Renal pelvis (tissue), 4 donors: Measurements from ENCODE around the gene ATXN7L1. TPM values are rescaled to one million over a fixed set of nuclear protein-coding genes. Genes with fewer than 3 reads are reported as not detected.
"Not testable (repeated sequence)": the region's sequence is repeated elsewhere in the genome, so short reads cannot be mapped to it uniquely, and the experiment has no call there.

Experiments used
- DNase-seq: peaks from one replicate; pipeline ENCODE4 v3.0.0-alpha.2; 2013
- polyA plus RNA-seq, 3 donors: library from polyadenylated mRNA; unstranded; fragments of 120-200 nt; gene quantifications; one replicate each; pipeline ENCODE4 v1.2.1, GENCODE V29; 2013; ENCODE audit not compliant: insufficient read length in 3 of 3

ATXN7L1 gene
- polyA plus RNA-seq, 3 donors = 11.4 to 13.8 (median 13.1) TPM

DNA sequence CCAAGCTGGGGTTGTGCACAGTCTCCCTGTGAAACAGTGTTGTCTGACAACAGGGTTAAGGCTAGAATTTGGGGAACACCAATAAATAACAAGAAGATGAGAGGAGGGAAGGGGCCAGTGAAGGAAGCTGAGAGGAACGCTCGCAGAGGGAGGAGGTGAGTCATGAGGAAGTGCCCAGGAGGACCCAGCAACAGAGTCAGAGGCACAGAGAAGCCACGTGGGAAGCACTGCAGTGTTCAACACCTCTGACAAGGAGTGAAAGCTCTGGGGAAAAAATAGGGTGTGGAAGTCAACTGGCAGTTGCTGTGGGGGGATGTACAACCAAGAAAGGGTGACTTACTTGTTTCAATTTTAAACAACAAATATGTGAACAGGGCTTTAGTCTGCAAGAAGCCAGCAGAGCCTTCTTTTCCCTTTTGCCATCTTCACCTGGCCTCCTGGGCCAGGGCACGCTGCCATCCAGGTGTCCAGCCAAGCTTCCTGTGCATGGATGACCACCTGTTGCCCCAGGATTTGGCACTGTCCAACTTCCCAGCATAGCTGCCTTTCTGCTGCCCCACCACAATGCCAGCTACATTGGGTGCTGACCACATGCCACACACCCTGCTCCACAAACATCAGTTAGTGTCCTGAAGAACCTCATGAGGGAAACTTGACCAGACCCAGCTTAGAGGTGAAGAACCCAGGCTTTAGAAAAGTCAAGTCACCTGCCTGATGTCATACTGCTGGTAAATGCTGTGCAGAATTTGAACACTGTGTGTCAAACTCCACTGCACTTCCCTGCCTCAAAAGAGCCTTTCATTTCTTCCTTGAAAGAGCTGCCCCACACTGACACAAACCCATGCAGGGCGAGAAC is 69.6 kb downstream of the ATXN7L1 start:
- DNase-seq = no peak

GRCh38 chr7:105805447-105806019 is 70.9 kb downstream of the ATXN7L1 start:
- no peak for DNase-seq

DNA sequence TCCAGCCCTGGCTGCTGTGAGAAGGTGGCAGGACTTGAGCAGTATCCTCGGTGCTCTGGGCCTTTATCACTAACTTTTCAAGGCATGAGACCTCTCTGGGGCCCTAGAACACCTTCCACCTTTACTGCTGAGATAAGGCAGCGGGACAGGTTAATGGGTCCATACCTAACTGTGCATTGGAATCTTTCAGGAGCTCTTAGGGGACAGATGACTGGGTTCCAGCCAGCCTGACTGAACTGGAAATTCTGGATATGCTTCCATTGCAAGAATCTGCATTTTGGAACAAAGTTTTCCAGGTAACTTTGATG is 73.0 kb downstream of the ATXN7L1 start:
- DNase-seq = no peak

- no peak for DNase-seq
Measured at GRCh38 chr7:105802604-105803428, 73.6 kb downstream of the ATXN7L1 start.

DNA sequence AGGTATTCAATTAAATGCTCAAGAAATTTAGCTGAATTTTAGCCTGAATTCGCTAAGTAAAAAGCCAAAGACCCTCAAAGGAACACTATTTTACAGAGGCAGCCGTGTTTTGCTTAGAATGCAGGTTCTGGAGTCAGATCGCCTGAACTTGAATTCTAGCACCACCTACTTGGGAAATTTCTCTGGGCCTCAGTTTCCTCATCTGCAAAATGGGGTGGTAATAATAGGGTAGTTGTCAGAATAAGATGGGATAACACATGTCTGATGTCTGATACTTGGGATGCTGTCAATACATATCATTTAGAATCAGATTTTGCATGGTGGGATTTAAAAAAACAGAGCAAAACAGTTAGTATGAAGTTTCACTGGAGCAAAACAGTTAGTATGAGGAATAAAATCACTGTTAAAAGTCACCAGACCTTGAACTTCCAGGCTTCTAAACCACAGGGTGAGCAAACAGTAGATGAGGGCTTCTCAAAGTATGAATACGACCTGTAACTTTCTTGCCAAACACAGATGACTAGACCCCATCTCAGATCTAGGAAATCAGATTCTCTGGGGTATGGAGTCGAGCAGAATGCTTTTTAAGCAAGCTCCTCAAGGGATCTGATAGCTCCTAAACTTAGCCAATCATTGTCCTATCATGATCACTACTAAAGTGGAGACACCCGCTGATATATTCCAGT is 75.4 kb downstream of the ATXN7L1 start:
- DNase-seq = no peak

DNA sequence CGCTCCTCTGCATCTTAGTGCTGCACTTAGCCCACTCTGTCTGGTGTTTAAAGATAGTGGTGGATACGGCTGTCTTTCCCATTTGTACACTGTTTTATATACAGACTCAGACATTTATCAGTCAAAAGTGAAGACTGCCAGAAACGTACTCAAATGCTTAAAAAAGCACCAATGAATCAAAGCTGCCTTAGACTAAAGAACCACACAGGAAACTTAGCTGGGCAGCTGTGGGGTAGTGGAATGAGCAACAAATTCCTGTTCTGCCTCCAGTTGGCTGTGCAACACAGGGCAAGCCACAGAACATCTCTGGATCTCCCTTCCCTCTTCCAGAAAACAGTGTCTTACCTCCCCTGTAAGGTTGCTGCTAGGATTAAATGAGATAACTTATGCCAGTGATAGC is 76.0 kb downstream of the ATXN7L1 start:
- DNase-seq = no peak

DNA sequence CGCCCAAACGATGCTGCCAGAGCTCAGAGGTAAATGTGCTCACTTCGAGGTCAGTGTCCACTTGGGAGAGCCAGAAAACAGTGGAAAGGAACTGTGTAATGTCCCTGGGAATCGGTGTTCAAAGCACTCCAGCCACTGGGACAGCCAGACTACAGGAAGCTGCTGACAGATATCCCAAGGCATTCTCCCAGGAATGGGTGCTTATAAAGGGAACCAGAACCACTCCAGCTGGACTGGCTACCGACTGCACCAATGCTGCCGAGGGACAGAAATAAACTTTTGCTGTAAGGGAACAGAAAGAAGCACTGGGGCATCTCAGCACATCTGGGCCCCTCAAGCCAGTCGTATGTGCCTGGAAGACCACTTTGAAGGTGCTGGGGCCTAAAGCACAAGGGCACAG is 76.7 kb downstream of the ATXN7L1 start:
- no peak for DNase-seq

GRCh38 chr7:105799006-105799405 is 77.4 kb downstream of the ATXN7L1 start:
- no peak for DNase-seq

GRCh38 chr7:105797652-105798051 is 78.7 kb downstream of the ATXN7L1 start:
- no peak for DNase-seq

DNA sequence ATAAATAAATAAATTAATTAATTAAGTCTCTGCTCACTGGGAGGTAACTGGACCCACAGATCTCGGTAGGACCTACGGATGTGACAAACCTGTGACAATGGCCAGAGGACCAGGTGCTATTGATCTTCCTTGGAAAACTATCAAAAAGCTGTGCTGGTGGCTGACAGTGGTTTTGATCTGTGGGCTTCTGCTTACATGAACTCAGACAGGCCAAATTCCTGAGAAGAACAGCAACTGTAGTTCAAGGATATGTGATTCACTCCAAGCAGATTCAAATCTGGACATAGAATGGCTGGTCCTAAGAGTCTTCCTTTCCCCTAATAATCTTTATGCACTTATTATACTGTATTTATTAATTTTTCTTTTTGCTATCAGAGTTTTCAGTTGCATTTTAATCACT is 80.0 kb downstream of the ATXN7L1 start:
- DNase-seq = no peak

- DNase-seq = no peak
Measured at GRCh38 chr7:105794741-105795729, 81.4 kb downstream of the ATXN7L1 start.

- DNase-seq = no peak
Measured at GRCh38 chr7:105792488-105793370, 83.7 kb downstream of the ATXN7L1 start.

DNA sequence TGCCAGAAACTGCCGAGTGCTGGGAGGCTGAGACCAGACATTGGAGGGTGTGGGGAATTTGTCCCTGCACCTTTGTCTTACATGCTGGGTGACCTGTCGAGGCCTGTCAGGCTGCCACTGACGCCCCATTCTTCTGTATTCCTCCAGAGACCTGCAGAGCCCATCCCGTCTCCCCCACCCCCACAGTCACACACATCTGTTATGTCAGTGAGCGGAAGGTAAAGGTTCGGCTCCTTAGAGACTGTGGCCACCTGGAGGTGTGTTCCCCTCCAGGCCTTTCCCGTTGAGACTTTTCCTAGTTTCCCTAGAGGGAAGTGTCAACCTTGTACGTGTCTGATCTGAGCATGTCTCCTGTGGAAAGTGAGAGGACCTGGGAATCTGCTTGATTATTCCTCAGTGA is 84.5 kb downstream of the ATXN7L1 start:
- no peak for DNase-seq

DNA sequence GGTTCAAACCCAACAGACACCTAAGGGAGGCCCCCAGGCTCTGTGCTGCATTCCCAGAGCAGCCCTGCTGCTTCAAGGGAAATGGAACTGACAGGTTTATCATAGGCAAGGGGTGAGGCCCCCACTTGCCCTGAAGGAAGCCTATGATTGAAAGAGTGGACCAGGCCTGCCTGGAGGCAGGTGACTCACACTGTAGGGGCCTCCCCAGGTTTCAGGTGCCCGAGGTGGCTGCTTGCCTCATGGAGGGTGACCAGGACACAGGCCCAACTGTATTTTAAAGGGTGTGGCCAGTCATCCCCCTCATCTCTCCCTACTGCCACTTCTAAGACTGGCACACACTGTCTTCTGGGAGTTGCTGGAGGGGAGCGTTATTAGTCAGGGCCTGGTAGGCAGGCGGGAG is 85.4 kb downstream of the ATXN7L1 start:
- no peak for DNase-seq

- DNase-seq = not testable (repeated sequence)
Measured at GRCh38 chr7:105790452-105790851, 85.9 kb downstream of the ATXN7L1 start.

DNA sequence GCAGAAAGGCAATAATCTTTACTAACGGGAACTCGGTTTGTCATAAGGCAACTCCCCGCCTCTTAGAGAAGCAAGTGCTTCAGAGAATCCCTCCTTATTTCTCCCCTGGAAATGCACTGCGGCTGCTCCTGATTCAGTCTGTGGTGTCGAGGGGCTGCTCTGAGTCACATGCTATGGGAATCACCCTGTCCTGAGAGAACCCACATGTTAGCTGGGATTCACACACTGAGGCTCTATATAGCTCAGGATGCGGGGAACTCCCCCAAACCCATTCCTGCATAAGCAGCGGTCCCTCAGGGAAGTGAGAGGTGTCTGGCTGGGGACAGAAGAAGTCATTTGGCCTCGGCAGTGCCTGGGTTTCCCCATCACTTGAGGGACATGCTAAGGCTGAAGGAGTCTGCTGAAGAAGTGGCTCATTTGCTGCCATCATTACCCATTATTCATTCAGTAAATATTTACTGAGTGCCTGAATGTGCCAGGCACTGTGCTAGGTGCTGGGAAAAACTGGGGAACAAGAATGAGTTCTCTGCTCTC is 87.5 kb downstream of the ATXN7L1 start:
- DNase-seq = no peak

DNA sequence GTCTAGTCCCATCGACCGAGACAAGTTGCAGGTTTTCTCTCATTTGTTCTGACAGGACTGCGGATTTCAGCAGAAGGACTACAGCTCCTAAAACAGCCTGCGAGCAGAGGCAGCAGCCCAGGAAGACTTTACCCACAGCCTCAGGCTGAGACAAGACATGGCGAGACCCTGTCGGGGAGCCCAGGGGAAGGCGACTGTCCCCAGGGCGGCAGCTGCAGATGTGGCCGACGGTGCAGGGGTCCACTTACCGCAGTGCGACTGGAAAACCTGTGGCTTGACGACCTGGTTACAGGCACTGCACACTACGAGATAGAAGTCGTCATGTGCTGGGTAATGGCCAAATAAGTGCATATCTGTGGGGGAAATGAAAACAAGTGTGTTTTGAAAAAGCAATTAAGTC is 88.0 kb downstream of the ATXN7L1 start:
- no peak for DNase-seq

DNA sequence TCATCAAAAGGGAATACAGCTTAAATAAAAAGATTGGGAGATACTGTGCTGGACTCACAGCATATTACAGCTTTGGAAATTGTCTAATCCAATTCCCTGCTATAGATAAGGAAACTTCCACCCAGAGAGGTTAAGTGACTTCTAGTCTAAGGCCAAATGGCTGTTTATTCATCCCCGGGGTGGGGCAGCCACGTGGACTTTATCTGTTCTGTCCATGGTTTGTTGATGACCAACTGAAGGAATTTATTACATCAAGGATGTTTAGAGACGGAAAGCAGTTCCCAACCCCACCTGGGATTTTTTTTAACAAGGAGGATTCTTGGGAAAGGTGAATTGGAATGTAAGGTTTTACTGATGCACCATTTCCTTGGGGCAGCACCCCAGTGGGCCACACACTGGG is 88.6 kb downstream of the ATXN7L1 start:
- no peak for DNase-seq
